GM18909 (cell line): ENCODE results near the gene LARP1B.
"Not testable (repeated sequence)": the region's sequence is repeated elsewhere in the genome, so short reads cannot be mapped to it uniquely, and the experiment has no call there.

Experiments used
- ATAC-seq: cut with Tn5 transposase; IDR thresholded peaks from one replicate; pipeline ENCODE4 v1.9.1; 2021; ENCODE audit warnings: mild to moderate bottlenecking; ENCODE audit not compliant: unreplicated experiment, poor library complexity

The LARP1B gene

GRCh38 chr4:128130621-128131020, 69.5 kb downstream of the LARP1B start:
- no peak for ATAC-seq

- no peak for ATAC-seq
These were observed 73.8 kb downstream of the LARP1B start for GRCh38 chr4:128134925-128135324.

DNA sequence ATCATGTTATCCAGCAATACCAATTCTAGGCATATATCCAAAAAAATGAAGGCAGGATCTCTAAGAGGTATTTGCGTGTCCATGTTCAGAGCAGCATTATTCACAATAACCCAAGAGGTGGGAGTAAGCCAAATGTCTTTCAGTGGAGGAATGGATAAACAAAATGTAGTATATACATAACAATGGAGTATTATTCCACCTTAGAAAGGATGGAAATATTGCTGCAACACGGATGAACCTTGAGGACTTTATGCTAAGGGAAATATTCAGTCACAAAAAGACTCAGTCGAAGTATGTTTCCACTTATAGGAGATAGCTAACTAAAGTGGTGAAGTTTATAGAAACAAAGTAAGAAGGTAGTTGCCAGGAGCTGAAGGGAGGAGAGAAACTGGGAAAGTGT, 74.3 kb downstream of the LARP1B start:
- no peak for ATAC-seq

- no peak for ATAC-seq
These were observed 80.8 kb downstream of the LARP1B start for GRCh38 chr4:128141866-128142265.

GRCh38 chr4:128145727-128146126, 84.6 kb downstream of the LARP1B start:
- ATAC-seq: no peak

DNA sequence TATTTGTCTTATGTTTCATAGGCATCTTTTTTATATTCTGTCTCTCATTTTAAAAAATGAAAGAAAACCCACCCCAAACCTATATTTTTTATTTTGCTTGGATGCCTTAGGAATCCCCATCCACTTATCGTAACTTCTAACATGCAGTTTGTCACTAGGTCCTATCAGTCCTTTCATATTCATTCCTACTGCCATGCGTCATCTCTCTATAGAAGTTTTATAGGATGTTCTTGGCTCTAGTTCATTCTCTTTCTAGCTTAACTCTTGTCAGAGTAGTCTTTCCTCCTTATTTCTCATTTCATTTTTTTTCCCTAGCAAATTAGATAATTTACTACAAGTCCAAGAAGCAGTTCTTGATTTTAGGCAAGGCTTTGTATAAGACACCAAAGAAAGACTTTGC, 92.7 kb downstream of the LARP1B start:
- no peak for ATAC-seq

- no peak for ATAC-seq
These were observed 94.2 kb downstream of the LARP1B start for GRCh38 chr4:128155231-128155855.

- no peak for ATAC-seq
These were observed 94.9 kb downstream of the LARP1B start for GRCh38 chr4:128155874-128156456.

DNA sequence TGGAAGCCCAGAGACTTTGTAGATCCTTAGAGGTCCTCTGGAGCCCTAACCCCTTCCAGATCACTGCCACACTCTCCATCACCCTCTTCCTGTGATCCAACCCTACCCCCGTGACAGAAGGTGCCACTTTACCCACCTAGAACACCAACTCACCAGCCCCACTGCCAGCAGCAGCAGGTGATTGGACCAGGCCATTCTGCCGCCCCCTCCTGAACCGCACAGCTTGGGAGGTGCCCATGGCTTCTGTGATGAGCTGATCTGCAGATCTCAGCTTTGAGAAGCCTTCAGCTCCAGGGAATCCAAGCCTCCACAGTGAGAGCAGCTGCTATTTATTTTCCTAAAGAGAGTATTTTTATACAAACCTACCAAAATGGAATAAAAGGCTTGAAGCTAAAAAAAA, 95.4 kb downstream of the LARP1B start:
- not testable (repeated sequence) for ATAC-seq

DNA sequence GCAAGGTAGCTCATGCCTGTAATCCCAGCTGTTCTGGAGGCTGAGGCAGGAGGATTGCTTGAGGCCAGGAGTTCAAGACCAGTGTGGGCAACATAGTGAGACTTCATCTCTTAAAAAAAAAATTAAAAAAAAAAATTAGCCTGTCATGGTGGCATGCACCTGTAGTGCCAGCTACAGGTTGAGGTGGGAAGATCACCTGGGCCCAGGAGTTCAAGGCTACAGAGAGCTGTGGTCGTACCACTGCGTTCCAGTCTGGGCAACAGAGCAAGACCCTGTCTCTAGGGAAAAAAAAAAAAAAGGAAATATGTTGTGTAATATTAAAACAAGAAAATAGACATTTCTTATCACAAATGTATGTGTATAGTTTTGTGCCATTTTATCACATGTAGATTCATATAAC, 97.8 kb downstream of the LARP1B start:
- no peak for ATAC-seq

GRCh38 chr4:128159967-128160366, 98.9 kb downstream of the LARP1B start:
- ATAC-seq: no peak

- no peak for ATAC-seq
These were observed 100.0 kb downstream of the LARP1B start for GRCh38 chr4:128161138-128161537.

GRCh38 chr4:128162434-128162833, 101.3 kb downstream of the LARP1B start:
- no peak for ATAC-seq

DNA sequence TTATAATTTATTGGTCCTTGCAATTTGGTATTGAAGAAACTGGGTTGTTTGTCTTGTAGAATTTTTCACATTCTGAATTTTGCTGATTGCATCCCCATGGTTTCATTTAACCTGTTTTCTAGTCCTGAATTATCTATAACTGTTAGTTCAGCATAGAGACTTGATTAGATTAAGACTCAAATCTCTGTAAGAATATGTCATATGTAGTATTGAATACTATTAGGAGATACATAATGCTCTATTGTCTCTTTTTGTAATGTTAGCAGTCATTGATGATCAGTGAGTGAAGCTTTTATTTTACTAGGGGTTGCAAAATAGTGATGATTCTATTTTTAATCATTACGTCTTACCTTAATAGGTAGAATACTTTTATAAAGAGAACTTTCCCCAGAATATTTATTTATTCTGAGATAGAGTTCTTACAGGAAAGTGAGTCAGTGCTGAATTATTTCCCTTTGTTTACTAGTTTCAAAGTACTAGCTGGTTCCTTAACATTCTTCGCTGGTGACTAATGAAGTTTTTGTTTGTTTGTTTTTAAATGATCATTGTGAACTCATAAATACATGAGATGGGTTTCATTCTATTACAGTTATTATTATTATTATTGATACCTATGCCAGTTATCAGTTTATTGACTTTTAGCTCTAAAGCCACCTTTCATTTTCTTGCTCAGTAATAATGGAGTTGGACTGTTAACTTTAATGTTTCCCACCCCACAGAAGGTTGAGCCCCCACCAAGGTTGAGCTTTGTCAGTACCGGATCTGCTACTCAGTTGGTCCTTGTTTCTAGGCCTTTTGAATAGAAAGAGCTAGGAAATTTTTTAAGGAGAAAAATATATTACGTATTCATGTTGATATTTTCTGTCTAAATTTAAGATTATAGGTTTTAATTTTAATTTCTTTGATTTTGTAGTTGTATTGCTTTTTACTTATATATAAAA, 102.3 kb downstream of the LARP1B start:
- ATAC-seq: no peak

- ATAC-seq: no peak
These were observed 105.9 kb downstream of the LARP1B start for GRCh38 chr4:128166982-128167381.

DNA sequence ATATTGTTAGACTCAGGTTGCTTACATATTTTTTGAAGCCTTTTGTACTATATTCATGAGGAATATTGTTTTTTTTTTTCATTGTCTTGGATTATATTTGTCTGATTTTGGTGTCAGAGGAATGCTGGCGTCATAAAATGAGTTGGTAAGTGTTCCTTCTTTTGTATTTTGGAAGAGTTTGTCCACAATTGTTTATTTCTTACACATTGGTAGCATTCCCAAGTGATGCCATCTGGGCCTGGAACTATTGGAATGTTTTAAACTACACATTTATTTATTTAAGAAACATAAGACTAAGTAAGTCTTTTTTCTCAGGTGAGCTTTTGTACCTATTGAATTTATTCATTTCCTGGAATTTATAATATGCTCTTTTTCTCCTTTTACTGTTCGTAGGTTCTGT, 107.6 kb downstream of the LARP1B start:
- ATAC-seq: no peak

DNA sequence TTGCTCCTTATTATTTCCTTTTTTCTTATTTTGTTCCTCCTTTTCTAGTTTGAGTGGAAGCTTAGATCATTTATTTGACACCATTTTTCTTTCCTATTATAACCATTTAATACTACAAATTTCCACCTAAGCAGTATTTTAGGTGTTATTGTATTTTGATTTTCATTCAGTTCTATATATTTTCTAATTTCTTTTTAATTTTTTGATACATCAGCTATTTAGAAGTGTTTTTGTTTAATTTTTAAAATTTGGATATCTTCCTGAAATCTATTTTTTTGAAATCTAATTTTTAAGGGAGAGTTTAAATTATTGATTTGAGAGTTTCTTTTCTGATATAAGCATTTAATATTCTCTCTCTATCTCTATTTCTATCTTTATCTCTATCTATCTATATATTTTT, 108.1 kb downstream of the LARP1B start:
- ATAC-seq: no peak

- ATAC-seq: no peak
These were observed 115.5 kb downstream of the LARP1B start for GRCh38 chr4:128176643-128177042.

DNA sequence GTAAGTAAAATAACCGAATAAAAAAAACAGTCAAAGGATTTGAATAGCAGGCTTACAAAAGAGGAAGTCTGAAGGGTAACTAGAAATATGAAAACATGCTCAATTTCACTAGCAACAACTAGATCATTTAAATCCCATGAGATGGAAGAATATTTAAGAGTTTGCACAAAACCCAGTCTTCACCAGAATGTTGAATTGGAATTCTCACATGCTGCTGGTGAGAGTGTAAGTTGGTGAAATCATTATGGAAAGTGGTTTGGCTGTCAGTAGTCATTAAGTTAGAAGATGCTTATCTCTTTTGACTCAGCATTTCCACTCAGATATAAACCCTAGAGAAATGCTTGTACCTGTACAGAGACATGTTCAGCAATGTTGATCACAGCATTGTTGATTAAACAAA, 116.4 kb downstream of the LARP1B start:
- peak; percentile 55 for ATAC-seq

DNA sequence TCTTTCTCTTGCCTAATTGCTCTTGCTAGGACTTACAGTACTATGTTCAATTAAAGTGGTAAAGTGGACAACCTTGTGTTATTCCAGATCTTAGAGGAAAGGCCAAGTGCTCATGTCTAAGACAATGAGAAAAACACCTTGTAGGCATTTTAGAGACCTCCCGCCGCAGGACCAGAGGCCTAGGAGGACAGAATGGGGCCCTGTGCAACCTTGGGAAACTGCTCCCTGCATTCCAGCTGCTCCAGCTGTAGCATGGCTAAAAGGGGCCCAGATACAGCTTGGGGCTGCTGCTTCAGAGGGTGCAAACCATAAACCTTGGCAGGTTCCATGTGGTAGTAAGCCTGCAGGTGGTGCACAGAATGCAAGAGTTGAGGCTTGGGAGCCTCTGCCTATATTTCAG, 125.5 kb downstream of the LARP1B start:
- no peak for ATAC-seq

DNA sequence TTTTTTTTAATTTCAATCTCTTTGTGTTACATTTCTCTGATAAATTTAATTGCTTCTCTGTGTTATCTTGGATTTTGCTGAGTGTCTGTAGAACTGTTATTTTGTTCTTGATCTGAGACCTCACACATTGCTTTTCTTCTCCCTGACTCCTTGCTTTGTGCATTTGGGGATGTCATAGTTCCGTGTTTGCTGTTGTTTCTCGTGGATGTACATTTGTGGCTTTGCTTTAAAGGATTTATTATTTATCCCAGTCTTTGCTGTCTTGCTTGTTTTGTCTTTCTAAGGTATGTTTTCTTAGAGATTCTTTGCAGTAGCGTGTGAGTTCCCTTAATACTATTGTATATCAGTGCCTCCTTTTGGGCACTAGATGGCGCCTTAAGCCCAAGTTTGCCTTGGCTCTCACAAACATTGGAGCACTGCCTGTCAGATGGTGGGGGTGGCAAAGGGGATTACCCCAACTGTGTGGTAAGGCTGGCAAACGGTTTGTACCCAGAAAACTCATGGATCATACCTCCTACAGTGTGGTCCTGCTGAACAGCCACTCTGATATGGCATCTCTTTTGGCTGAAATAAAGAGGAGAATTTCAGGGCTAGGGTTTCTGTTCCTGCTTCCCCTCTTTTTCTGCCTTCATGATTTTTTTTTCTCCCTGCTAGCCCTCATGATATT, 130.1 kb downstream of the LARP1B start:
- ATAC-seq: peak; percentile 100
